H1 (cell line): ENCODE data around the gene ZNF584. TPM values are rescaled to one million over a fixed set of nuclear protein-coding genes. Genes with fewer than 3 reads are reported as not detected.

Source experiments
- CTCF ChIA-PET: fragments of 300-600 bp; sonication (Branson Sonifier 250); formaldehyde crosslinking; loops from one replicate; lab custom pipeline; 2021; ENCODE audit not compliant: partially characterized antibody; lab: Charles Lee
- POLR2A ChIA-PET: fragments of 300-600 bp; sonication (Branson Sonifier 250); formaldehyde crosslinking; loops from one replicate; lab custom pipeline; 2021; ENCODE audit warnings: inconsistent platforms; ENCODE audit not compliant: partially characterized antibody; lab: Charles Lee
- DNase-seq, 2 experiments: peaks; one replicate each; pipeline versions ENCODE4 v3.0.0 to v3.0.0-alpha.2; 2010 to 2022; ENCODE audit warnings: low spot score in 2 of 2, low read depth in 1 of 2, mixed read lengths in 1 of 2
- FAIRE-seq: peaks from 2 replicates; lab custom pipeline; 2011; peaks lifted over from hg19 to GRCh38; lab: Jason Lieb, UNC
- H2AFZ ChIP-seq: 2 replicates; pipeline ENCODE4 v1.8.1; 2012; ENCODE audit warnings: low read length, inconsistent platforms
- H2AK5ac ChIP-seq: 2 replicates; pipeline ENCODE4 v1.6.1; 2013; ENCODE audit warnings: low read depth, low read length
- H2BK120ac ChIP-seq: replicated peaks from 2 replicates; pipeline ENCODE3; 2013; ENCODE audit warnings: low read depth, low read length, inconsistent platforms
- H2BK12ac ChIP-seq: 2 replicates; pipeline ENCODE4 v1.6.1; 2013; ENCODE audit warnings: low read depth, low read length
- H2BK15ac ChIP-seq: 2 replicates; pipeline ENCODE4 v1.6.1; 2013; ENCODE audit warnings: low read length
- H2BK20ac ChIP-seq: 2 replicates; pipeline ENCODE4 v1.6.1; 2013; ENCODE audit warnings: low read length
- H2BK5ac ChIP-seq: 2 replicates; pipeline ENCODE4 v1.6.1; 2013; ENCODE audit warnings: low read depth, low read length
- H3K14ac ChIP-seq: 2 replicates; pipeline ENCODE4 v1.6.1; 2013; ENCODE audit warnings: inconsistent platforms; ENCODE audit not compliant: insufficient read length
- H3K18ac ChIP-seq: 2 replicates; pipeline ENCODE4 v1.6.1; 2013; ENCODE audit warnings: low read length; ENCODE audit errors: extremely low read depth
- H3K23ac ChIP-seq: 2 replicates; pipeline ENCODE4 v1.6.1; 2013; ENCODE audit warnings: inconsistent platforms; ENCODE audit not compliant: insufficient read length
- H3K23me2 ChIP-seq: 2 replicates; pipeline ENCODE4 v1.6.1; 2013; ENCODE audit warnings: low read depth, low read length
- H3K27ac ChIP-seq: 2 replicates; pipeline ENCODE4 v1.6.1; 2011; ENCODE audit warnings: low read depth, low read length, inconsistent platforms
- H3K27me3 ChIP-seq, 4 experiments: replicated peaks in 1 of 4; 1 replicate in 1 of 4; 2 replicates in 3 of 4; pipeline versions ENCODE4 v1.6.1 to v1.8.1; 2011 to 2013; ENCODE audit warnings: low read length in 3 of 4, mild to moderate bottlenecking in 3 of 4, inconsistent platforms in 2 of 4, mixed read lengths in 2 of 4, moderate library complexity in 1 of 4; ENCODE audit not compliant: control insufficient read depth in 3 of 4, insufficient read depth in 3 of 4; ENCODE audit errors: extremely low read depth in 1 of 4
- H3K36me3 ChIP-seq, 4 experiments: 2 replicates each; pipeline versions ENCODE4 v1.6.1 to v1.8.1; 2011 to 2013; ENCODE audit warnings: mild to moderate bottlenecking in 4 of 4, low read length in 3 of 4, moderate library complexity in 2 of 4, control low read depth in 1 of 4, inconsistent platforms in 1 of 4; ENCODE audit not compliant: insufficient read depth in 4 of 4, control insufficient read depth in 2 of 4
- H3K4ac ChIP-seq: replicated peaks from 2 replicates; pipeline ENCODE3; 2013; ENCODE audit warnings: low read length, low read depth, mixed read lengths, inconsistent platforms; ENCODE audit not compliant: insufficient read length
- H3K4me1 ChIP-seq, 4 experiments: replicated peaks in 1 of 4; 1 replicate in 1 of 4; 2 replicates in 3 of 4; pipeline versions ENCODE4 v1.6.1 to v1.8.1; 2011 to 2013; ENCODE audit warnings: low read length in 3 of 4, inconsistent platforms in 2 of 4, mixed read lengths in 1 of 4; ENCODE audit not compliant: insufficient read depth in 4 of 4, control insufficient read depth in 3 of 4
- H3K4me2 ChIP-seq, 2 experiments: 2 replicates each; pipeline versions ENCODE4 v1.6.1 to v1.8.1; 2011 to 2013; ENCODE audit warnings: low read depth in 2 of 2, low read length in 2 of 2, control low read depth in 1 of 2, inconsistent platforms in 1 of 2, mild to moderate bottlenecking in 1 of 2; ENCODE audit not compliant: insufficient read depth in 1 of 2
- H3K4me3 ChIP-seq, 4 experiments: fragments of 200-600, 300-600 bp in 1 of 4; sonication (generic), shearing (Covaris generic), sonication (Bioruptor Twin) in 1 of 4; 2 replicates each; pipeline versions ENCODE4 v1.5.1 to v1.8.1; 2011 to 2016; ENCODE audit warnings: low read length in 4 of 4, low read depth in 3 of 4, control low read depth in 2 of 4, inconsistent platforms in 2 of 4, mild to moderate bottlenecking in 2 of 4, mixed read lengths in 1 of 4, moderate library complexity in 1 of 4; ENCODE audit not compliant: insufficient read depth in 2 of 4; ENCODE audit errors: extremely low read depth in 1 of 4
- H3K56ac ChIP-seq: replicated peaks from 2 replicates; pipeline ENCODE3; 2013; ENCODE audit warnings: low read depth, mild to moderate bottlenecking, mixed read lengths, low read length, inconsistent platforms; ENCODE audit not compliant: insufficient read length
- H3K79me1 ChIP-seq: 2 replicates; pipeline ENCODE4 v1.6.1; 2013; ENCODE audit warnings: low read depth, low read length, control low read depth
- H3K79me2 ChIP-seq, 2 experiments: 2 replicates each; pipeline versions ENCODE4 v1.6.1 to v1.8.1; 2012 to 2013; ENCODE audit warnings: low read length in 2 of 2, mild to moderate bottlenecking in 2 of 2, inconsistent platforms in 1 of 2; ENCODE audit not compliant: insufficient read depth in 2 of 2, control insufficient read depth in 1 of 2
- H3K9ac ChIP-seq, 4 experiments: replicated peaks in 1 of 4; 1 replicate in 1 of 4; 2 replicates in 3 of 4; pipeline versions ENCODE4 v1.6.1 to v1.8.1; 2011 to 2013; ENCODE audit warnings: low read depth in 3 of 4, low read length in 3 of 4, control low read depth in 2 of 4, mild to moderate bottlenecking in 2 of 4, moderate library complexity in 2 of 4, inconsistent platforms in 1 of 4; ENCODE audit errors: extremely low read depth in 1 of 4
- H3K9me3 ChIP-seq, 2 experiments: 2 replicates each; pipeline versions ENCODE4 v1.6.1 to v1.8.1; 2012 to 2013; ENCODE audit warnings: mild to moderate bottlenecking in 2 of 2, moderate library complexity in 2 of 2, control low read depth in 1 of 2, inconsistent platforms in 1 of 2, low read depth in 1 of 2, low read length in 1 of 2, mixed read lengths in 1 of 2; ENCODE audit not compliant: insufficient read depth in 2 of 2
- H4K20me1 ChIP-seq, 2 experiments: replicated peaks in 1 of 2; 2 replicates each; pipeline versions ENCODE3 to v1.8.1; 2011 to 2013; ENCODE audit warnings: inconsistent platforms in 2 of 2, low read length in 2 of 2, mild to moderate bottlenecking in 1 of 2; ENCODE audit not compliant: insufficient read depth in 2 of 2, control insufficient read depth in 1 of 2
- H4K5ac ChIP-seq: 2 replicates; pipeline ENCODE4 v1.6.1; 2013; ENCODE audit warnings: low read length, low read depth, mixed read lengths, inconsistent platforms; ENCODE audit not compliant: insufficient read length
- H4K8ac ChIP-seq: 2 replicates; pipeline ENCODE4 v1.8.0; 2013; ENCODE audit warnings: mild to moderate bottlenecking, moderate library complexity, low read length, inconsistent platforms; ENCODE audit not compliant: insufficient read depth; ENCODE audit errors: extremely low read depth
- H4K91ac ChIP-seq: replicated peaks from 2 replicates; pipeline ENCODE3; 2013; ENCODE audit warnings: low read length, mixed read lengths, inconsistent platforms; ENCODE audit not compliant: insufficient read length
- CBX5 ChIP-seq: fragments of 300-800, 300-1000 bp; sonication (generic); IDR thresholded peaks from 2 replicates; pipeline ENCODE4 v1.7.1; 2016; ENCODE audit warnings: antibody characterized with exemption, low read length, low read depth
- CBX8 ChIP-seq: fragments of 300-800, 300-1000 bp; sonication (generic); IDR thresholded peaks from 2 replicates; pipeline ENCODE4 v1.7.1; 2016; ENCODE audit warnings: low read depth, low read length, borderline replicate concordance
- CEBPB ChIP-seq: IDR thresholded peaks from 2 replicates; pipeline ENCODE4 v1.6.1; 2012; ENCODE audit warnings: low read depth, low read length
- CTBP2 ChIP-seq: IDR thresholded peaks from 2 replicates; pipeline ENCODE4 v1.7.0; 2011; ENCODE audit warnings: borderline replicate concordance, mild to moderate bottlenecking, moderate library complexity, mixed read lengths, low read length; ENCODE audit not compliant: insufficient read depth, insufficient read length
- RNF2 ChIP-seq: fragments of 200-900, 300-1000 bp; sonication (generic); IDR thresholded peaks from 2 replicates; pipeline ENCODE4 v1.7.1; 2016; ENCODE audit warnings: borderline replicate concordance, low read depth, mild to moderate bottlenecking, antibody characterized with exemption, low read length; ENCODE audit not compliant: poor library complexity, severe bottlenecking; ENCODE audit errors: missing control alignments
- WGBS, 2 experiments: shearing (Covaris generic) in 1 of 2; methylation state at CpG; one replicate each; pipeline versions ENCODE4 v1.1.6 to v1.1.7; 2013 to 2015; ENCODE audit warnings: low lambda C conversion rate in 2 of 2, mixed read lengths in 2 of 2, inconsistent platforms in 1 of 2, low coverage in 1 of 2, missing lambda C conversion rate in 1 of 2; ENCODE audit not compliant: insufficient replicate concordance in 2 of 2, insufficient coverage in 1 of 2, insufficient read length in 1 of 2; ENCODE audit errors: extremely low coverage in 1 of 2, missing lambda C conversion rate in 1 of 2; 5-methylcytosine and 5-hydroxymethylcytosine counted together
- polyA plus RNA-seq, 7 experiments: library from polyadenylated mRNA; depleted of rRNA in 3 of 7; stranded (reverse) in 5 of 7; unstranded in 2 of 7; fragments of >200 nt in 5 of 7; fragments of 200-250 nt in 2 of 7; gene quantifications; 1 replicate in 5 of 7; 2 replicates in 1 of 7; 4 replicates in 1 of 7; pipeline versions ENCODE4 v1.2.1 to v1.2.3, GENCODE V29; 2011 to 2013; ENCODE audit warnings: missing spikeins in 2 of 7, mixed read lengths in 2 of 7
- total RNA-seq: library from RNA; stranded (reverse); fragmentation: NEBNext Ultra II Directional; extraction: Animal tissue kit (Norgen Biotek cat#: 25700); gene quantifications from 2 replicates; pipeline ENCODE4 v1.2.1, GENCODE V29; 2021

ZNF584 gene
- total and polyA plus RNA-seq, 2 of the 8 experiments (the other 6 are each of a cell fraction or from before 2014, with no cell fraction given) = 2.5 to 5.2 TPM

- no peak overlapping the region; the same call in 1 of the 2 replicates for H3K18ac ChIP-seq
- H2BK12ac ChIP-seq = peak overlapping the region; percentile 45; the same call in 1 of the 2 replicates
- DNase-seq = no peak
- H3K9ac ChIP-seq = no peak overlapping the region
- H4K91ac ChIP-seq = no peak overlapping the region
- peak overlapping the region; percentile 29 for H3K4ac ChIP-seq
- ChIA-PET CTCF (interaction anchor here (2.8 kb wide), 1 partner anchor 119 kb away, joined by 7 read pairs; the partner anchor contains the start of gene ZBTB45), POLR2A (interaction anchor here (0.8 to 7.2 kb wide), 4 partner anchors 8 to 121 kb away, joined by 3 to 78 read pairs (median 5); partner anchors contain the start of genes RPS5, ZNF584 and ZNF837)
- H4K8ac ChIP-seq = no peak overlapping the region
- H4K20me1 ChIP-seq = peaks cover 0 to 1% of the 10 kb centered on the region in 2 experiments
- no peaks in the 10 kb centered on the region for H3K36me3 ChIP-seq
- H3K56ac ChIP-seq = no peak overlapping the region
- peak overlapping the region; percentile 50 to 87 for H3K4me2 ChIP-seq
- H3K4me1 ChIP-seq = peaks cover 0 to 25% (median 14%) of the 10 kb centered on the region in 4 experiments; a peak in 5 of 7 replicates
- no peaks in the 10 kb centered on the region for H3K79me2 ChIP-seq
- peaks cover 3 to 17% (median 11%) of the 10 kb centered on the region in 4 experiments; a peak in 6 of 7 replicates for H3K27me3 ChIP-seq
- H2BK20ac ChIP-seq = no peak overlapping the region
- H3K23ac ChIP-seq = no peak overlapping the region
- WGBS, 2 experiments = 75% methylated on average over 18 of the region's 18 CpGs; no CpG with 5 or more reads in 1 of the 2 experiments
- H4K5ac ChIP-seq = no peak overlapping the region
- no peaks in the 10 kb centered on the region for H3K9me3 ChIP-seq
- H2BK120ac ChIP-seq = no peak overlapping the region
- no peaks in the 10 kb centered on the region; the same call in 1 of the 2 replicates for H3K79me1 ChIP-seq
- peaks cover 12% of the 10 kb centered on the region for H3K23me2 ChIP-seq
- H2AK5ac ChIP-seq = no peak overlapping the region
- H3K14ac ChIP-seq = no peak overlapping the region
- H2BK5ac ChIP-seq = no peak overlapping the region
- TF ChIP-seq CBX5 = no peak
- TF ChIP-seq CBX8 = no peak
- TF ChIP-seq CEBPB = no peak
- TF ChIP-seq RNF2 = peak; percentile 28
- TF ChIP-seq CTBP2 = no peak
- TF ChIP-seq, all 59 proteins: peak for 1
- FAIRE-seq = no peak
- peak overlapping the region; percentile 29 to 84 (median 42) for H3K4me3 ChIP-seq
- no peak overlapping the region for H3K27ac ChIP-seq
- no peak overlapping the region for H2AFZ ChIP-seq
- H2BK15ac ChIP-seq = no peak overlapping the region
These were observed 8.0 kb upstream of the ZNF584 start for GRCh38 chr19:58400316-58400915.
